Measurements from ENCODE around the gene KRT4.

KRT4 gene

DNA sequence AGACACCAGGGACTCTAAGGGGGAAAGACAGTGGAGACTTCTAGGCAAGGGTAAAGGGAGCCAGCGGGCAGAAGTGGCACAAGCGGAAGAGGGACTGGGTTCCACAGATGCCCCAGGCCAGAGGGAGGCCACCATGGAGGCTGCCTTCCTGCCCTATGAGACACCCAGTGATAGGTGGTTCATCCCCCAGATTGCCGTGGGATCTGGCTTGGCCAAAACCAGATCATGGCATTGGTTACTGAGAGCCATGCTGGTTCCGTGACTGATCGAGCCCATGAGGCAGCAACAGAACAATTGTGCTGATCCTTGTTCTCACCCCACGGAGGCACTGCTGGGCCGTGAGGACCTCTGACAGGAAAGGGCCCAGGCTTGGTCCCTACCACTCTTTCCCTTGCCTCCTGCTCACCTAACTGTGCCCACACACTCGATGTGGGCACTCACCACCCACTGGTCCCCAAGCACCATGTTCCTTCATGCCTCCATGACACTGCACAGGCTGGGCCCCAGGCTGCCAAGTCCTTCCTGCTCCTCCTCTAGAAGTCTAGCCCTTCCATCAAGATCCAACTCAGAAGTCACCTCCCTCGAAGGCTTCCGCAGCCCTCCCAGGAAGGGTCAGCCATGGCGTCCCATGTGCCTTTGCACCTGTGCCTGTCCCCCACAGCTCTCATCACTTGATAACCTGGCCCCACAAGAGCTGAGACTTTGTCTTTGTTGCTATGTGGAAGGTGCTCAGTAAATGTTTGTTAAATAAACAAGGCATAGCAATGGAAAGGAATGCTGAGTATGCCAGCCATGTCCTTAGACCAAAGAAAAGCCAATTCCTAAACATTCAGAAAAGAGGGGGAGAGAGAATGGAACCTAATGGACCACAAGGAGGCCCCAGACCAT is 12.9 kb upstream of the KRT4 start:
- H3K27ac ChIP-seq (ENCODE audit: low read length) = no peak overlapping the region
- no peak overlapping the region for H3K9ac ChIP-seq (ENCODE audit: low read length)

DNA sequence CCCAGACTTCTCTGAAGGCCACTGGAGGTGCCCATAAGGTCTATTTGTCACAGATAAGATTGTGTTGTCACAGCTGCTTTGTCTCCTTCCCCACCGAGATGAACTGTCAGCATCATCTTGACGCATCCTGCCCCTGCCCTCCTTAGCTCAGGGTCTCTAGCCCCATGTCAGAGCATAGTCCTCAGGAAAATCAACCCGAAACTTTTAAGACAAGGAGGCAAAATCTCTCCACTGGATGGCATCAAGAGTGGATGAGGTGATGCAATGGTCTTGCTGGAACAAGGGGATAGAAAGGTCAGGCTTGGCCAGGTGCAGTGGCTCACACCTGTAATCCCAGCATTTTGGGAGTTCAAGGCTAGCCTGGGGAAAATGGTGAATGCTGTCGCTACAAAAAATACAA is 12.0 kb upstream of the KRT4 start:
- Histone ChIP-seq H3K27me3 (ENCODE audit: control insufficient read depth, insufficient read depth, low read length) (no peaks in the 10 kb centered on the region), H3K36me3 (ENCODE audit: control insufficient read depth, low read depth, low read length) (no peaks in the 10 kb centered on the region), H3K27ac (ENCODE audit: low read length) (no peak overlapping the region), H3K4me1 (ENCODE audit: control insufficient read depth, low read depth, low read length) (no peaks in the 10 kb centered on the region), H3K9me3 (ENCODE audit: control insufficient read depth, low read depth, low read length) (no peaks in the 10 kb centered on the region), H3K4me3 (ENCODE audit: low read length) (no peak overlapping the region), H3K9ac (ENCODE audit: low read length) (no peak overlapping the region)

More for the DNA sequence above, 12.9 kb upstream of the KRT4 start:
- Histone ChIP-seq H3K4me3 (ENCODE audit: low read length) (no peak overlapping the region), H3K4me1 (ENCODE audit: control insufficient read depth, low read depth, low read length) (no peaks in the 10 kb centered on the region), H3K27me3 (ENCODE audit: control insufficient read depth, insufficient read depth, low read length) (no peaks in the 10 kb centered on the region), H3K9me3 (ENCODE audit: control insufficient read depth, low read depth, low read length) (no peaks in the 10 kb centered on the region), H3K36me3 (ENCODE audit: control insufficient read depth, low read depth, low read length) (no peaks in the 10 kb centered on the region)

DNA sequence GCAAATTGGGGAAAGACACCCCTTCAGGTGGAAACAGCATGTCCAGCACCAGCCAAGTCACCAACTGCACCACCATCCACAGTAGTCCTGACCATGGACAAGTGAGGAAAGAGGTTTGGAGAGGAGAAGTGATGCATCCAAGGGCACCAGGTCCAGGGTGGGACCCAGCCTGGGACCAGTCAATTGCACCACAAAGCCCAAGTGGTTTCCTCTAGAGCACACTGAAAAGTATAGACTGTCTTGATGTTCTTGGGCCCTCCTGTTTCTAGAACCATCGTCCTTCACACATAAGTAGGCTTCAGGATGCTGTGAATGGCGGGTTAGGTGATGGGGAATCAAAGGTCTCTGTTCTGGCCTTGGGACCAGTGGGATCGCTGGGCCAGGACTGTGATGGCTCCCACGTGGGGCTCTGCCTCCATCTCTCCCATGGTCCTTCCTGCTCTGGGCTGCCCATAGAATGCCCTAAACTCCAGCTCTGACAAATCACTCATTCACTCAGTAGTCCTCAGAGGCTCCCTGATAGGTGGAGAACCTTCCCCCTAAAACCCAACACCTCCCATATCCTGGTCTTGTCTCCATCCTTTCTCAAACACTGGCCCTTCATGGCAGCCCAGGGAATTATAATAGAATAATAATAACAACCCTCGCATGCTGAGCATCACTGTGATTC is 11.0 kb upstream of the KRT4 start:
- H3K27me3 ChIP-seq (ENCODE audit: control insufficient read depth, insufficient read depth, low read length) = no peaks in the 10 kb centered on the region

DNA sequence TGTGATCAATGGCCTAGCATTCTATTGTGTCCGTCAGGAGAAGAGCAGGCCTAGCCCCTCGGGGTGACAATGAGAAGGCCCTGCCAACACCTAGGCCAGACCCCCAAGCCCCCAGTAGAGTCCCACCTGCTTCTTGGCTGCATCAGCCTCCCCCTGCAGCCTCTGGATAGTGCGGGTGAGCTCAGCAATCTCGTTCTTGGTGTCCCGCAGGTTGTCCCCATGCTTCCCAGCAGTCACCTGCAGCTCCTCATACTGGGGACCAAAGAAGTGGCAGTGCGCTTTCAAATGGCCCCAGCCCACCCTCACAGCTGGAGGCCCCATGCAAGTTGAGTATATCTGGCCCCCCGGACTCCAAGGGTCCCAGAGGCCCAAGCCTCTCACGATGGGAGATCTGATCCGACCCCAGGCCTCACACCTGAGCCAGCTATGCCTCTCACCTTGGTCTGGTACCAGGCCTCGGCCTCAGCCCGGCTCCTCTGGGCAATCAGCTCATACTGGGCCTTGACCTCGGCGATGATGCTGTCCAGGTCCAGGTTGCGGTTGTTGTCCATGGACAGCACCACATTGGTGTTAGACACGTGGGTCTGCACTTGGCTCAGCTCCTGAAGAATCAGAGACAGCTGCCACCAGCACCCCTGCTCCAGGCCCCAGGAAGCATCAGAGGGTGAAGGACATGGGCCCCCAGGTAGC is 10.0 kb upstream of the KRT4 start:
- Histone ChIP-seq H3K27ac (ENCODE audit: low read length) (no peak overlapping the region), H3K9me3 (ENCODE audit: control insufficient read depth, low read depth, low read length) (no peaks in the 10 kb centered on the region), H3K4me3 (ENCODE audit: low read length) (no peak overlapping the region), H3K27me3 (ENCODE audit: control insufficient read depth, insufficient read depth, low read length) (no peaks in the 10 kb centered on the region), H3K36me3 (ENCODE audit: control insufficient read depth, low read depth, low read length) (no peaks in the 10 kb centered on the region), H3K9ac (ENCODE audit: low read length) (no peak overlapping the region), H3K4me1 (ENCODE audit: control insufficient read depth, low read depth, low read length) (no peaks in the 10 kb centered on the region)

More for the DNA sequence above, 11.0 kb upstream of the KRT4 start:
- no peaks in the 10 kb centered on the region for H3K9me3 ChIP-seq (ENCODE audit: control insufficient read depth, low read depth, low read length)
- H3K9ac ChIP-seq (ENCODE audit: low read length) = no peak overlapping the region
- H3K4me1 ChIP-seq (ENCODE audit: control insufficient read depth, low read depth, low read length) = no peaks in the 10 kb centered on the region
- no peak overlapping the region for H3K4me3 ChIP-seq (ENCODE audit: low read length)
- H3K36me3 ChIP-seq (ENCODE audit: control insufficient read depth, low read depth, low read length) = no peaks in the 10 kb centered on the region
- H3K27ac ChIP-seq (ENCODE audit: low read length) = no peak overlapping the region

DNA sequence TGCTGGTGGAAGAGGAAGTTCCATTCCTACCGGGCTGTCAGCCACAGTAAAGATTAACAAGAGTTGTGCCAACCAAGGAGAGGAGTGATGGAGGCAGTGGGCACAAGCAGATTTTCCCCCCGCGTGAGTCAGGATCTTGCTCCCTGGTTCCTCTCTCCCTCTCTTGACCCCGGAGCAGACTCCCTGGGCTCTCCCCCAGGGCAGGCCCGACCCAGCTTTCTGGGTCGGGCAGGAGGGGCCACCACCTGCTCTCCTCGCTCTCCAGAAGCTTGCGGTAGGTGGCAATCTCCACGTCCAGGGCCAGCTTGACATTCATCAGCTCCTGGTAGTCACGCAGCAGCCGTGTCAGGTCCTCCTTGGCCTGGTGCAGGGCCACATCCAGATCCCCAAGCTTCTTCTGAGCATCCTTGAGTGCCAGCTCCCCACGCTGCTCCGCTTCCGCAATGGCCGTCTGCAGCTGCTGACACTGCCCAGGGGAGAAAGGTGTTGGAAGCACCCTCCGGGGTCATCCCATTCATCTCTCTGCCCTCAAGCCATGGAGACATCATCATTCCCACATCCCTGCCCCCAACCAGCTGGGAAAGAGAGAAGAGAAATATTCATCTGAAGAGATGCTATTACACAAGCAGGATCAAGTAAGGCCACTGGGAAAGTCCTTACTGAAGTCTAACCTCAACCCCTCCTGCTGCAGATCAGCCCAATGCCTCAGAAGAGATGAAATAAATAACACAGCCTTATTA is 9.0 kb upstream of the KRT4 start:
- Histone ChIP-seq H3K9me3 (ENCODE audit: control insufficient read depth, low read depth, low read length) (no peaks in the 10 kb centered on the region), H3K9ac (ENCODE audit: low read length) (no peak overlapping the region), H3K4me3 (ENCODE audit: low read length) (no peak overlapping the region), H3K27me3 (ENCODE audit: control insufficient read depth, insufficient read depth, low read length) (no peaks in the 10 kb centered on the region), H3K27ac (ENCODE audit: low read length) (no peak overlapping the region), H3K36me3 (ENCODE audit: control insufficient read depth, low read depth, low read length) (no peaks in the 10 kb centered on the region), H3K4me1 (ENCODE audit: control insufficient read depth, low read depth, low read length) (no peaks in the 10 kb centered on the region)

DNA sequence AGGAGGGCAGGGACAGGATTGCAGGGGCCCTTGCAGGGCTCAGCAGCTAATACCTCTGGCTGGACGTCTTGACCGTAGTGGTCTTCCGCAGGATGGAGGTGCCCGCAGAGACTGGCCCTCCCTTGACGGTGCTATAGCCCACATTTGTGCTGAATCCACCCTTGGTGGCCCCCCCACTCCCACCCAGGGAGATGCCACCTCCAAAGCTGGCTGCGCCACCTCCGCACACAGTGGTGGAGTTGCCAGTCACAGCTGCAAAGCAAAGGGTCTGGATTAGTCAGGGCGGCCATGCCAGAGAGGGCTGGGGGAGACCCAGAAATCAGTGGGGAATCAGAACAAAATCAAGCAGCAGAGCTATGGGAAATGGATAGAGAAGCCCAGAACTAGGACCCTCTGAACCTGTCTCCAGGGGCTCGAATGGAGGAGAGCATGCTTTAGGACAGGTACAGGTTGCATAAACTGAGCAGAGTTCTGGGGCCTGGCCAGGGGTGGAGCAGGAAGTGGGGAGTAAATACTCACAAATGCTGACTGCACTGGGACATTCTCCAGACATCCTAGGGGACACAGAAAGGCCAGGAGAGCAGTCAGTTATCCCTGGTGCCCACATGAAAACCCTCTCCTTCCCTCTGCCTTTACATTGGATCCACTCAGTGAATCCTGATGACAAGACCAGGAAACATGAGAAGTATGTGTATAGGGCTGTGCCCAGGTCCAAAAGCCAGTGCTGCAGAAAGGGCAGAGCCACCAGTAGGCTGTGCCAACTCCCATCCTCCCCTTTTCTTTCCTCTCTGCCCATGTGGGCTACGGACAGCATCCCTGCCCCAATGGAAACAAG is 8.1 kb upstream of the KRT4 start:
- no peaks in the 10 kb centered on the region for H3K36me3 ChIP-seq (ENCODE audit: control insufficient read depth, low read depth, low read length)
- no peak overlapping the region for H3K27ac ChIP-seq (ENCODE audit: low read length)
- no peak overlapping the region for H3K4me3 ChIP-seq (ENCODE audit: low read length)
- no peaks in the 10 kb centered on the region for H3K27me3 ChIP-seq (ENCODE audit: control insufficient read depth, insufficient read depth, low read length)
- no peak overlapping the region for H3K9ac ChIP-seq (ENCODE audit: low read length)
- no peaks in the 10 kb centered on the region for H3K9me3 ChIP-seq (ENCODE audit: control insufficient read depth, low read depth, low read length)
- no peaks in the 10 kb centered on the region for H3K4me1 ChIP-seq (ENCODE audit: control insufficient read depth, low read depth, low read length)

DNA sequence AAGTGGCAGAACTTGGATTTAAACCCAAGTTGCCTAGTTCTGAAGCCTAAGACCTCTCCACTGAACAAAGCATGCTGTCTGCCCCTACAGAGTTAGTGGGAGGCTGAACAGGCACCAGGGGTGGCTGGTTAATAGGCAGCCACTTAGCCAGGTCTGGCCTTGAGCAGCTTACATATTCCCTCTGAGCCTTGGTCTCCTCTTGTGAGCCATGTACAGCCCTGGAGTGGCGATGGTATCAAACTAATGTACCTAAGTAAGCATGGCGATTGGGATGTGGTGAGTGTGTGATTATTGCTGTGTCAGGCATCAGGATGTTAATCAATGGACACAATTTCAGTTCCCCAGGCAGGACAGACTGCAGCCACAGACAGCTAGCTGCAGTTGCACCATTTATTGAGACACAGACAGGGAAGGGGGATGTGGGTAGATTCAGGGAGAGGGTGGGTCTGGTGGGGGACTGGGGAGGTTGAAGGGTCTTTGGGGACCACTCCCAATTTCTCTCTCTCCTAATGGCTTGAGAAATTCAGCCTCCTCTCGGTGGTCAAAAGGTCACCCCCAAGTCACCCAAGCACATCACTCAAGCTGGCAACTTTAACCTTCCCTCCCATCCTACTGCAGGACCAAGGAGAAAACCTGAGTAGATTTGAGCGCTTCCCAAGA is 7.3 kb upstream of the KRT4 start:
- no peaks in the 10 kb centered on the region for H3K4me1 ChIP-seq (ENCODE audit: control insufficient read depth, low read depth, low read length)
- H3K36me3 ChIP-seq (ENCODE audit: control insufficient read depth, low read depth, low read length) = no peaks in the 10 kb centered on the region
- no peaks in the 10 kb centered on the region for H3K9me3 ChIP-seq (ENCODE audit: control insufficient read depth, low read depth, low read length)
- no peak overlapping the region for H3K9ac ChIP-seq (ENCODE audit: low read length)
- no peak overlapping the region for H3K27ac ChIP-seq (ENCODE audit: low read length)
- no peaks in the 10 kb centered on the region for H3K27me3 ChIP-seq (ENCODE audit: control insufficient read depth, insufficient read depth, low read length)
- H3K4me3 ChIP-seq (ENCODE audit: low read length) = no peak overlapping the region

- Histone ChIP-seq H3K9ac (ENCODE audit: low read length) (no peak overlapping the region), H3K4me1 (ENCODE audit: control insufficient read depth, low read depth, low read length) (no peaks in the 10 kb centered on the region), H3K9me3 (ENCODE audit: control insufficient read depth, low read depth, low read length) (no peaks in the 10 kb centered on the region), H3K4me3 (ENCODE audit: low read length) (no peak overlapping the region), H3K36me3 (ENCODE audit: control insufficient read depth, low read depth, low read length) (no peaks in the 10 kb centered on the region), H3K27me3 (ENCODE audit: control insufficient read depth, insufficient read depth, low read length) (no peaks in the 10 kb centered on the region), H3K27ac (ENCODE audit: low read length) (no peak overlapping the region)
Measured at GRCh38 chr12:52820521-52820920, 6.6 kb upstream of the KRT4 start.

DNA sequence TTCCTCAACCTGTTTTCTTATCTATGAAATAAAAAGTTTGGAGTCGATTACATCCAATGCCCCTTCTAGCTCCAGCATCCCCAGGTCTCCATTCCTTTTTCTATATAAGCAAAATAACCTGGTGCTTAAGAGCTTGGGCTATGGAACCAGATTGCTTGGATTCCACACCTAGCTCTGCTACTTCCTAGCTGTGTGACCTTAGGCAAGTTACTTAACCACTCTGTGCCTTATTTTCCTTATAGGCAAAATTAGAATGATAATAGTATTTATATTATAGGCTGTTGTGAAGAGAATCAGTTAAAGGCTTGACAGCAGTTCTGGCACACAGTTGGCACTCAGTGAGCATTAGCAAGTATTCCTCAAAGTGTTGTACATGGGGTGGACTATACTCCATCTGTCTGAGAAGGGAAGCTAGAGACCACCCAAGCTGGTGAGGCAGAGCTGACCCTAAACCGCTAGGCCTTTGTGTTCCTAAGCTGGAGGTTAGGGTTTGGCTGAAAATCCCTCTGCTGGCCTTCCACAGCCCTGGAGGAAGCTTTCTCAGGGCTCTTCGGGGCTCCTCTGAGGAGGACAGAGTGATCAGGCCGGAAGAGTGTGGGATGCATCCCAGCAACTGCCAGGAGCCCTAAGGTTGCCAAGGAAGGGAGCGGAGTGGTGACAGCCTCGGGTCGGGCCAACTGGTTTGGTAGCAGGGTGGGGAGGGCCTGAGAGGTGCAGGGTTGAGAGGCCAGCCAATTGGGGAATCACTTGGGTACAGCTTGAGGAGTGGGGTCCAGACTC is 6.0 kb upstream of the KRT4 start:
- Histone ChIP-seq H3K36me3 (ENCODE audit: control insufficient read depth, low read depth, low read length) (no peaks in the 10 kb centered on the region), H3K4me1 (ENCODE audit: control insufficient read depth, low read depth, low read length) (no peaks in the 10 kb centered on the region), H3K9me3 (ENCODE audit: control insufficient read depth, low read depth, low read length) (no peaks in the 10 kb centered on the region), H3K9ac (ENCODE audit: low read length) (no peak overlapping the region), H3K27me3 (ENCODE audit: control insufficient read depth, insufficient read depth, low read length) (no peaks in the 10 kb centered on the region), H3K4me3 (ENCODE audit: low read length) (no peak overlapping the region), H3K27ac (ENCODE audit: low read length) (no peak overlapping the region)

- no peak overlapping the region for H3K27ac ChIP-seq (ENCODE audit: low read length)
- no peaks in the 10 kb centered on the region for H3K4me1 ChIP-seq (ENCODE audit: control insufficient read depth, low read depth, low read length)
- no peaks in the 10 kb centered on the region for H3K27me3 ChIP-seq (ENCODE audit: control insufficient read depth, insufficient read depth, low read length)
- H3K9ac ChIP-seq (ENCODE audit: low read length) = no peak overlapping the region
- no peaks in the 10 kb centered on the region for H3K36me3 ChIP-seq (ENCODE audit: control insufficient read depth, low read depth, low read length)
- no peaks in the 10 kb centered on the region for H3K9me3 ChIP-seq (ENCODE audit: control insufficient read depth, low read depth, low read length)
- H3K4me3 ChIP-seq (ENCODE audit: low read length) = no peak overlapping the region
Measured at GRCh38 chr12:52818887-52819420, 5.0 kb upstream of the KRT4 start.

Measured in iPS-18a (cell line).